ENCODE measurements around the gene LMBR1. TPM values are rescaled to one million over a fixed set of nuclear protein-coding genes. Genes with fewer than 3 reads are reported as not detected.
"Not testable (repeated sequence)": the region's sequence is repeated elsewhere in the genome, so short reads cannot be mapped to it uniquely, and the experiment has no call there.

LMBR1 gene
- total RNA-seq, 2 experiments from 2014 or later, result 42.7 to 50.6 TPM

DNA sequence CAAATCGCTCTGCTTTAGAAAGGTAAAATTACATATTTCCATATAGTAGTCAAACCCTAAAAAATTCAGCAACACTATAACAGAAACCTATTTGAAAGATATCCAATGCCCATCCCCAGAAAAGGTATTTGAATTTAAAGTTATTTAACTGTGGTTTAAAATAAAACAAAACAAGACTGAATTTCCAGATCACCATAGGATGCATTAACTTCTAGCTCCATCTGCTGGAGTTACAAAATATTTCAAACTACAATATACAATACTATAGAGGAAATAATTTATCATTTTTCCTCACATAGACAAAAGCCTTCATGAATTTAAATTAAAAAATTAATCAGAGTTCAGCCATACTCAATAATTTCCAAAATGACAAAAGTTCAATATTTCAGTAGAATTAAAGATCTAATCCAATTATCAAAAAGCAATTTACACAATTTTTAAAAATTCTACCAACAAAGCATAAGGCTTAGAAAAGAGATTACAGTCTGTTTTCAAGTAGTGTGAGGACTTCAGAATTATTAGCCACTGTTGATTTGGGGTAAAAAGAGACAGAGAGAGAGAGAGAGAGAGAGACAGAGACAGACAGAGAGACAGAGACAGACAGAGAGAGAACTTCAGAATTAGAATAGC lies 75.9 kb downstream of the LMBR1 start:
- H3K27ac Mint-ChIP-seq, result no peak overlapping the region
- no peak overlapping the region for H3K4me3 Mint-ChIP-seq
- H3K9me3 Mint-ChIP-seq, result no peaks in the 10 kb centered on the region
- TF ChIP-seq, protein P1, sequence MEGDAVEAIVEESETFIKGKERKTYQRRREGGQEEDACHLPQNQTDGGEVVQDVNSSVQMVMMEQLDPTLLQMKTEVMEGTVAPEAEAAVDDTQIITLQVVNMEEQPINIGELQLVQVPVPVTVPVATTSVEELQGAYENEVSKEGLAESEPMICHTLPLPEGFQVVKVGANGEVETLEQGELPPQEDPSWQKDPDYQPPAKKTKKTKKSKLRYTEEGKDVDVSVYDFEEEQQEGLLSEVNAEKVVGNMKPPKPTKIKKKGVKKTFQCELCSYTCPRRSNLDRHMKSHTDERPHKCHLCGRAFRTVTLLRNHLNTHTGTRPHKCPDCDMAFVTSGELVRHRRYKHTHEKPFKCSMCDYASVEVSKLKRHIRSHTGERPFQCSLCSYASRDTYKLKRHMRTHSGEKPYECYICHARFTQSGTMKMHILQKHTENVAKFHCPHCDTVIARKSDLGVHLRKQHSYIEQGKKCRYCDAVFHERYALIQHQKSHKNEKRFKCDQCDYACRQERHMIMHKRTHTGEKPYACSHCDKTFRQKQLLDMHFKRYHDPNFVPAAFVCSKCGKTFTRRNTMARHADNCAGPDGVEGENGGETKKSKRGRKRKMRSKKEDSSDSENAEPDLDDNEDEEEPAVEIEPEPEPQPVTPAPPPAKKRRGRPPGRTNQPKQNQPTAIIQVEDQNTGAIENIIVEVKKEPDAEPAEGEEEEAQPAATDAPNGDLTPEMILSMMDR (IDR thresholded peaks at IDR 0.05), result peak; percentile 75
- ChIA-PET POLR2A (no interaction called here), CTCF (interaction anchor here (0.6 to 1.4 kb wide), 6 partner anchors 26 to 205 kb away, joined by 3 to 4 read pairs (median 3); no protein-coding TSS in a partner anchor)
- ATAC-seq (no peak), DNase-seq (no peak)
- intact Hi-C loops (cut with micrococcal nuclease), result loop anchor here (10.0 kb wide), 1 partner anchor 1012 kb away; no protein-coding TSS in a partner anchor
- no peaks in the 10 kb centered on the region for H3K27me3 Mint-ChIP-seq
- H3K36me3 Mint-ChIP-seq (ENCODE audit: low read depth), result peaks cover 9% of the 10 kb centered on the region
- no peaks in the 10 kb centered on the region for H3K4me1 Mint-ChIP-seq (ENCODE audit: low read depth)

GRCh38 chr7:156811706-156812105 lies 81.3 kb downstream of the LMBR1 start:
- DNase-seq (no peak), ATAC-seq (no peak)
- H3K27me3 Mint-ChIP-seq, result no peaks in the 10 kb centered on the region
- ChIA-PET CTCF (no interaction called here), POLR2A (no interaction called here)
- no peaks in the 10 kb centered on the region for H3K9me3 Mint-ChIP-seq
- H3K27ac Mint-ChIP-seq, result no peak overlapping the region
- H3K4me3 Mint-ChIP-seq, result no peak overlapping the region
- intact Hi-C loops (cut with micrococcal nuclease), result loop anchor here (10.0 kb wide), 1 partner anchor 1007 kb away; no protein-coding TSS in a partner anchor
- TF ChIP-seq, protein P1 (IDR thresholded peaks at IDR 0.05), result no peak
- no peaks in the 10 kb centered on the region for H3K4me1 Mint-ChIP-seq (ENCODE audit: low read depth)
- peaks cover 15% of the 10 kb centered on the region for H3K36me3 Mint-ChIP-seq (ENCODE audit: low read depth)

DNA sequence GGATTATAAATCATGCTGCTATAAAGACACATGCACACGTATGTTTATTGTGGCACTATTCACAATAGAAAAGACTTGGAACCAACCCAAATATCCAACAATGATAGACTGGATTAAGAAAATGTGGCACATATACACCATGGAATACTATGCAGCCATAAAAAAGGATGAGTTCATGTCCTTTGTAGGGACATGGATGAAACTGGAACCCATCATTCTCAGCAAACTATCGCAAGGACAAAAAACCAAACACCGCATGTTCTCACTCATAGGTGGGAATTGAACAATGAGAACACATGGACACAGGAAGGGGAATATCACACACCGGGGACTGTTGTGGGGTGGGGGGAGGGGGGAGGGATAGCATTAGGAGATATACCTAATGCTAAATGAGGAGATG lies 89.3 kb downstream of the LMBR1 start:
- H3K27ac Mint-ChIP-seq; H3K27me3 Mint-ChIP-seq; intact Hi-C loops (cut with micrococcal nuclease); CTCF ChIA-PET; H3K4me3 Mint-ChIP-seq; H3K9me3 Mint-ChIP-seq; H3K4me1 Mint-ChIP-seq (ENCODE audit: low read depth); DNase-seq; POLR2A ChIA-PET; ATAC-seq: not testable (repeated sequence)
- peaks cover 13% of the 10 kb centered on the region for H3K36me3 Mint-ChIP-seq (ENCODE audit: low read depth)

DNA sequence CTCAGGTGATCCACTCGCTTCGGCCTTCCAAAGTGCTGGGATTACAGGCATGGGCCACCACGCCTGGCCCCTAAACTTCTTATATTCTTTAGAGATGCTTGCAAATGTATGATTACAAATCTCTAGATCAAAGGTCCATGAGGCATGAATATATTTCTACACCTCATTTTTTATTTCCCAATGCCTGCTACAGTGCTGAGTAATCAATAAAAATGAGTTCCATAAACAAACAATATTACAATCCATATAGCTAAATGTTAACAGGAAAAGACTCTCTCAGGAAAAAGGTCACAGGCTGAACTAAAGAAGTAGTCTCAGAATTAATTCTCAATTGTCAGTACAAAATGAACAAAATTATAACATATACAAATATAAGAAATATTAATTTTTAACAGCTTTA lies 90.8 kb downstream of the LMBR1 start:
- ChIA-PET CTCF (no interaction called here), POLR2A (interaction anchor here (1.1 kb wide), 1 partner anchor 9 kb away, joined by 4 read pairs; no protein-coding TSS in a partner anchor)
- DNase-seq (no peak), ATAC-seq (no peak)
- TF ChIP-seq, protein P1 (IDR thresholded peaks at IDR 0.05), result no peak
- no peaks in the 10 kb centered on the region for H3K27me3 Mint-ChIP-seq
- H3K9me3 Mint-ChIP-seq, result no peaks in the 10 kb centered on the region
- intact Hi-C loops (cut with micrococcal nuclease), result no loop called here
- H3K36me3 Mint-ChIP-seq (ENCODE audit: low read depth), result peaks cover 9% of the 10 kb centered on the region
- no peak overlapping the region for H3K4me3 Mint-ChIP-seq
- no peaks in the 10 kb centered on the region for H3K4me1 Mint-ChIP-seq (ENCODE audit: low read depth)
- no peak overlapping the region for H3K27ac Mint-ChIP-seq

- H3K27ac Mint-ChIP-seq, result no peak overlapping the region
- CTCF ChIA-PET, result no interaction called here
Observed at GRCh38 chr7:156795415-156795814, 97.6 kb downstream of the LMBR1 start.

More at GRCh38 chr7:156795415-156795814, 97.6 kb downstream of the LMBR1 start:
- no peaks in the 10 kb centered on the region for H3K9me3 Mint-ChIP-seq
- DNase-seq (no peak), ATAC-seq (no peak)
- POLR2A ChIA-PET, result no interaction called here
- intact Hi-C loops (cut with micrococcal nuclease), result no loop called here
- H3K36me3 Mint-ChIP-seq (ENCODE audit: low read depth), result peaks cover 14% of the 10 kb centered on the region
- no peak overlapping the region for H3K4me3 Mint-ChIP-seq
- TF ChIP-seq, protein P1 (IDR thresholded peaks at IDR 0.05), result no peak
- no peaks in the 10 kb centered on the region for H3K27me3 Mint-ChIP-seq
- H3K4me1 Mint-ChIP-seq (ENCODE audit: low read depth), result no peaks in the 10 kb centered on the region
